Large intestine (tissue), 3 donors: Measurements from ENCODE around the gene SIM2. TPM values are rescaled to one million over a fixed set of nuclear protein-coding genes. Genes with fewer than 3 reads are reported as not detected.
"Not testable (repeated sequence)": the region's sequence is repeated elsewhere in the genome, so short reads cannot be mapped to it uniquely, and the experiment has no call there.

Experiments
- DNase-seq, 2 donors: peaks; one replicate each; pipeline versions ENCODE4 v3.0.0 to v3.0.0-alpha.2; 2013
- H3K27ac ChIP-seq: one replicate; pipeline ENCODE4 v1.5.1; 2013; ENCODE audit warnings: low read length
- H3K27me3 ChIP-seq: 2 replicates; pipeline ENCODE4 v1.6.1; 2013; ENCODE audit warnings: low read length; ENCODE audit not compliant: control insufficient read depth, insufficient read depth
- H3K36me3 ChIP-seq: 2 replicates; pipeline ENCODE4 v1.6.1; 2013; ENCODE audit warnings: low read length; ENCODE audit not compliant: control insufficient read depth, insufficient read depth
- H3K4me1 ChIP-seq: one replicate; pipeline ENCODE4 v1.6.1; 2013; ENCODE audit warnings: low read length; ENCODE audit not compliant: control insufficient read depth, insufficient read depth
- H3K4me3 ChIP-seq: one replicate; pipeline ENCODE4 v1.5.1; 2013; ENCODE audit warnings: low read length
- H3K9me3 ChIP-seq: one replicate; pipeline ENCODE4 v1.6.1; 2013; ENCODE audit warnings: mild to moderate bottlenecking, low read depth, low read length, moderate library complexity; ENCODE audit not compliant: control insufficient read depth
- WGBS: methylation state at CpG from one replicate; pipeline ENCODE4 v1.1.5; 2013; ENCODE audit warnings: low lambda C conversion rate; ENCODE audit not compliant: insufficient coverage; 5-methylcytosine and 5-hydroxymethylcytosine counted together
- polyA plus RNA-seq: library from polyadenylated mRNA; unstranded; fragments of 120-200 nt; gene quantifications from one replicate; pipeline ENCODE4 v1.2.1, GENCODE V29; 2013

SIM2 gene
- polyA plus RNA-seq, 1 donor = 0.58 TPM

DNA sequence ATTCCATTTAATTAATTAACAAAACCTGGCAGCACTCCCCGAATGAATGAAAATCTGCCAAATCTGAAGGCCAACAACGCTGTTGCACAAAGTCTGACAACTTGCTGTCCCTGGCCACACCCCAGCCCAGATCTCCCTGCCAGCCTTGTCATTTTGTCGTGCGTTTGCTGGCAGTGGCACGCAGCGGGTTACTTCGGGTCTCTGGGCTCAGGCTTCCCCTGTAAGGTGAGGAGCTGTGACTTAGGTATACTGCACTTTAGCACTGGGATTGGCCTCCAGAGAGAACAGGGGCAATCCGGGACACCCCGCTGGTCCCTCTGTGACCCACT, 34.3 kb upstream of the SIM2 start:
- Histone ChIP-seq H3K27me3 (peaks cover 46% of the 10 kb centered on the region), H3K4me3 (no peak overlapping the region), H3K27ac (no peak overlapping the region), H3K9me3 (no peaks in the 10 kb centered on the region), H3K4me1 (no peaks in the 10 kb centered on the region), H3K36me3 (no peaks in the 10 kb centered on the region)
- no peak for DNase-seq
- WGBS = no CpG with 5 or more reads among the region's 9 CpGs

DNA sequence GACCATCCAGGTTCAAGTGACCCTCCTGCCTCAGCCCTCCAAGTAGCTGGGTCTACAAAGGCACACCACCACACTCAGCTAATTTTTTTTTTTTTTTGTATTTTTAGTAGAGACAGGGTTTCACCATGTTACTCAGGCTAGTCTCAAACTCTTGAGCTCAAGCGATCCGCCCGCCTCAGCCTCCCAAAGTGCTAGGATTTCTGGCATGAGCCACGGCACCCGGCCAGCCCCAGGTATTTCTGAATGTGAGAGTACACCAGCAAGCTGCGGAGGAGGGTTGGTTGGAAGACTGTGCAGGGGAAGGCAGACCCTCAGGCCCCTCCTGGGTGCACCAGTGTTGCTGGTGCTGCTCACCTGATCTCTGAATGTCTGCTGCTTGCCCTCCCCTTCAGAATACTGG, 33.1 kb upstream of the SIM2 start:
- Histone ChIP-seq H3K4me3 (no peak overlapping the region), H3K9me3 (no peaks in the 10 kb centered on the region), H3K27me3 (peaks cover 48% of the 10 kb centered on the region), H3K36me3 (no peaks in the 10 kb centered on the region), H3K4me1 (no peaks in the 10 kb centered on the region), H3K27ac (no peak overlapping the region)
- no peak for DNase-seq
- WGBS = no CpG with 5 or more reads among the region's 6 CpGs

DNA sequence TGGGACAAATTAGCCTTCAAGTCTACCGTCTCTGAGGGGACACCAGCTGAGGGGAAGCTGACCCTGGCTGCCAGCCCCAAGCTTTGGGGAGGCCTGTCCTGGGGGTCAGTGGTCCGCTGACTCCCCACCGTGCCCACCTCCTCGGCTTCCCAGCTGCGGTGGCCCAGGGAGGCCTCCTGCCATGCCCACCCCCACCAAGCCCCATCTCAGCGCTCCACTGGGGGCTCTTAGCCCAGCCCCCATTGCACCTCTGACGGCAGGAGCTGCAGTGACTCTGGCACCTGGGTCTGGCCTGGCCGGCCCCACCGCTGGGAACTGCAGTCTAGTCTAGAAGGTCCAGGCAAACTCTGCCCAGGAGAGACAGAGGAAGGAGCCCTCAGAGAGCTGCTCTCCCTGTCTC, 30.2 kb upstream of the SIM2 start:
- WGBS = no CpG with 5 or more reads among the region's 9 CpGs
- H3K27ac ChIP-seq = no peak overlapping the region
- H3K27me3 ChIP-seq = peaks cover 41% of the 10 kb centered on the region

DNA sequence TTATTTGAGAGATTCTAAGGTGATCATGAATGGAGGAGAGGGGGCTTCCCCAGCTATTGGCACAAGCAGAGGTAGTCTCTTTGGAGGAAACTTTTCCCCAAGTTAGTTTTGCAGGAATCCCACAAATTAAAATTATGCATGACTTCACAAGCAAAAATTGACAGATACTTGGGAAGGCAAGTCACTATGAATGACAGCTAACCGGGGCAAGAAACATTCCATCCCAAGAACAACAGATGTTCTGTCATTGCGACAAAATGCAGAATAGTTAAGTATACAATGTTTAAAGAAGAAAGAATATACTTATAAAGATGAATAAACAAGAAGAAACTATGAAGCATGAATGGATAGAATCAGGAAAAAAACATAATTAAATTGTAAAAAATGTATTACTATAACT, 27.1 kb upstream of the SIM2 start:
- no CpG with 5 or more reads among the region's 2 CpGs for WGBS
- no peaks in the 10 kb centered on the region for H3K9me3 ChIP-seq
- H3K27ac ChIP-seq = no peak overlapping the region
- no peaks in the 10 kb centered on the region for H3K4me1 ChIP-seq
- H3K36me3 ChIP-seq = no peaks in the 10 kb centered on the region
- peaks cover 34% of the 10 kb centered on the region for H3K27me3 ChIP-seq
- DNase-seq = no peak
- H3K4me3 ChIP-seq = no peak overlapping the region

More for the DNA sequence above, 30.2 kb upstream of the SIM2 start:
- no peak for DNase-seq
- Histone ChIP-seq H3K4me3 (no peak overlapping the region), H3K4me1 (no peaks in the 10 kb centered on the region), H3K36me3 (no peaks in the 10 kb centered on the region), H3K9me3 (no peaks in the 10 kb centered on the region)

DNA sequence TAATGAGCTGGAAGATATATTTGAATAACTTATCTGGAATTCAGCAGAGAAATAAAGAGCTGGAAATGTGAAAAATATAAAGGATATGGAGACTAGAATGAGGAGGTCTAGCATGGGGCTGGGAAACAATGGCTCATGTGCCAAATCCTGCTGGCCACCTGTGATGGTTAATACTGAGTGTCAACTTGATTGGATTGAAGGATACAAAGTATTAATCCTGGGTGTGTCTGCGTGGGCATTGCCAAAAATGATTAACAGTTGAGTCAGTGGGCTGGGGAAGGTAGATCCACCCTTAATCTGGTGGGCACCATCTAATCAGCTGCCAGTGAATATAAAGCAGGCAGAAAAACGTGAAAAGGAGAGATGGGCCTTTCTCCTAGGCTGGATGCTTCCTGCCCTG, 26.6 kb upstream of the SIM2 start:
- not testable (repeated sequence) for H3K27ac ChIP-seq, H3K4me1 ChIP-seq, H3K9me3 ChIP-seq, H3K4me3 ChIP-seq, DNase-seq, H3K36me3 ChIP-seq
- WGBS = no CpG with 5 or more reads among the region's 2 CpGs
- peaks cover 30% of the 10 kb centered on the region for H3K27me3 ChIP-seq

DNA sequence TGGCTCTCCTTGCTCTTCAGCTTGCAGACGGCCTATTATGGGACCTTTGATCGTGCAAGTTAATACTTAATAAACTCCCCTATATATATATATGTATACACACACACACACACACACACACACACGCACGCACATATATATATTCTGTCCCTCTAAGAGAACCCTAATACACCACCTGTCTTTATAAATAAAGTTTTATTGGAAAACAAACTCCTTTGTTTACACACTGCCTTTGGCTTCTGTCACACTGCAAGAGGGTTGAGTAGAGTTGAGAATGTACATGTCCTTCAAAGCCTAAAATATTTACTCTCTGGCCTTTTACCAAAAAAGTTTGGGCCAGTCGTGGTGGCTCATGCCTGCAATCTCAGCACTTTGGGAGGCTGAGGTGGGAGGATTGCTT, 26.2 kb upstream of the SIM2 start:
- no peak overlapping the region for H3K27ac ChIP-seq
- H3K36me3 ChIP-seq = no peaks in the 10 kb centered on the region
- WGBS = no CpG with 5 or more reads among the region's 5 CpGs
- DNase-seq = no peak
- H3K9me3 ChIP-seq = no peaks in the 10 kb centered on the region
- H3K4me1 ChIP-seq = no peaks in the 10 kb centered on the region
- H3K27me3 ChIP-seq = peaks cover 28% of the 10 kb centered on the region
- no peak overlapping the region for H3K4me3 ChIP-seq

DNA sequence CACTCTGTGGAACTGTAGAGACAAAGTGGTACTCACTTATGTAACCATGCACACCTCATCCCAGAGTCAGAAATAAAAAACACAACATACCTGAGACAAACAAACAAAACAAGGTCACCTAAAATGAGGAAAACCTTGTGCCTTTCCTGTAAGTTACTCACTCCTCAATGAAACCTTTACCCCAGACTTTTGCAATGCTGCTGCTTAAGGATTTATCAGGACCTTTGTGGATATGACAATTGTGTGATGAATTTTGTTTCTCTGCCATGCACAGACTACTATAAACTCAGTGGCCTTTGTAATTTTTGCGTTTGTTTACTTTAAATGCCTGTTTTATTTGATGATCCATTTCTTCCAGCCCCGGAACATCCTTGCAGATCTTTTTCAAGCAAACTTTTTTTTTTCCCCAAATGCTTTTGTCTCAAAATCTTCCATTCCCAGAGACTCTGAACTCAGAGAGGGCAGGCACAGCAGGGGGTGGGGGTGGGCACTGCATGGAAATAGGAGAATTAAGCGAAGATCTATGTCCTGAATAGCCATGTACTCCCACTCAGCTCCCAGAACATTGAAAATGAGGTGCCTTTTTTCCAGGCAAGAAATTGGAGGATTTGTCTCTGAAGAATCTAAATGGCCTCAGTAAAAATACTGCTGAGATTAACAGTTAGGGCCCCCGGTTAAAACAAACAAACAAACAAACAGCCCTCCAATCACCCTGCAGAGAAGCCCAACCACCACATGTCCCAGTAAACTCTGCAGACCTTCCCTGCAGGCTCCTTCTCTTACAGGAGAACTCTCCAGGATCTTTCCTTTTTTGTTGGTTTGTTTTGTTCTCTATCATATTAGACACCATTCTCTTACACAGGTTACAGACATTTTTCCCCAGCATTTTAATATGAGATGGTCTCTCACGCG, 22.6 kb upstream of the SIM2 start:
- no peaks in the 10 kb centered on the region for H3K9me3 ChIP-seq
- H3K36me3 ChIP-seq = no peaks in the 10 kb centered on the region
- H3K4me1 ChIP-seq = no peaks in the 10 kb centered on the region
- peaks cover 29% of the 10 kb centered on the region for H3K27me3 ChIP-seq
- no peak overlapping the region for H3K4me3 ChIP-seq
- DNase-seq = no peak
- 60% methylated on average over 4 of the region's 6 CpGs for WGBS
- no peak overlapping the region for H3K27ac ChIP-seq

DNA sequence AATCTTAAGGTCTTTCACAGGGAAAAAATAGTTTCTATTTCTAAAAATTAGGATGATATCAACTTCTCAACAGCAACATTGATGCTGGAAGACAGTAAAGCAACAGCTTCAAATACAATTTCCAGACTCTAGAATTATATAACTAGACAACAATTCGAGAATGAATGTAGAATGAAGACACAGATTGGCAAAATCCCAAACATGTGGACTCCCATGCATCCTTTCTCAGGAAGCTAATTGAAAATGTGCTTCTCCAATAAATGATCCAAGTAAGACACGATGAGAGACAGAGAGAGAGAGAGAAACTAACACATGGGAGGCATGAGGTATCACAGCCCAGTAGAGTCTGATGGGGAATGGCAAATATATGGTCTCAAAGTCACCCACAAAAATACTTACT, 21.5 kb upstream of the SIM2 start:
- Histone ChIP-seq H3K9me3 (no peaks in the 10 kb centered on the region), H3K4me1 (no peaks in the 10 kb centered on the region), H3K27me3 (peaks cover 31% of the 10 kb centered on the region), H3K27ac (no peak overlapping the region), H3K36me3 (no peaks in the 10 kb centered on the region), H3K4me3 (no peak overlapping the region)
- 100% methylated on average over 1 of the region's 2 CpGs for WGBS
- DNase-seq = no peak

DNA sequence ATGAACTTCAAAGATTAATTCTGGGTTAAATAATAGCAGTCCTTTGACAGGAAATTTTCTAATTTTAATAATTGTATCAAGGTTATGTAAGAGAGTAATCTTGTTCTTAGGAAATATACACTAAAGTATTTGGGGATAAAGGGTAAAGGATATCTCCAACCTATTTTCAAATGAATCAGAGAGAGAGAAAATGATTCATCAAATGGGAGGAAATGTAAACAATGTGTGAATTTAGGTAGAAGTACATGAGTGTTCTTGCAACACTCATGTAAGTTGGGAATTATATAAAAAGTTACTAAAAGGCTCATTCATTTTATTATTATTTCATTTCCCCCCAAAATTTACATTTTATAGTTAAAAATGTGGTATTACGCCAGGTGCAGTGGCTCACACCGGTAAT, 20.4 kb upstream of the SIM2 start:
- Histone ChIP-seq H3K4me1 (no peaks in the 10 kb centered on the region), H3K27ac (no peak overlapping the region), H3K27me3 (peaks cover 39% of the 10 kb centered on the region), H3K4me3 (no peak overlapping the region), H3K36me3 (no peaks in the 10 kb centered on the region), H3K9me3 (no peaks in the 10 kb centered on the region)
- DNase-seq = no peak
- 90% methylated on average over 2 of the region's 2 CpGs for WGBS

DNA sequence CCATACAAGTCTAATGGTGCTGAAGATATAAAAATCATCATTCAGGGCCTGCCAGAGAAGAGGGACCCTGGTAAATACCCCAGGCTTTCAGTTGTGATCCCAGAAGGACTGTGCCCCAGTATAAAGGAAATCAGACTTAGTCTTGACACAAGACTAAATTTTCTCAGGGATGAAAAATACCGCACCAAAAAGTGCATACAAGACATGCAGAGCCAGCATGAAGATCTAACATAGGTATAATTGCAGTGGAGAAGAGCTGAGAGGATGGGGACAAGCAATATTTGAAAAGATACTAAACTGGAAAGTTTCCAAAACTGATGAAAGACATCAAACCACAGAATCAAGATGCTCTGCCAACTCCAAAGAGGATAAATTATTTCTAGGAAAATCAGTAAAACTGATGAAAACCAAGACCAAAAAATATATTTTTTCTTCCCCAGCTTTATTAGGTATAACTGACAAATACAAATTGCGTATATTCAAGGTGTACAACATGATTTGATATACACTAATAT, 17.7 kb upstream of the SIM2 start:
- Histone ChIP-seq H3K27me3 (peaks cover 57% of the 10 kb centered on the region), H3K9me3 (no peaks in the 10 kb centered on the region), H3K4me3 (no peak overlapping the region), H3K36me3 (no peaks in the 10 kb centered on the region), H3K27ac (no peak overlapping the region), H3K4me1 (no peaks in the 10 kb centered on the region)
- DNase-seq = no peak
- WGBS = no CpG with 5 or more reads among the region's 2 CpGs
